Breast epithelium (tissue), 4 donors: Measurements from ENCODE around the gene NECAB3. TPM values are rescaled to one million over a fixed set of nuclear protein-coding genes. Genes with fewer than 3 reads are reported as not detected.

Experiments used
- DNase-seq, 2 donors: peaks; one replicate each; pipeline ENCODE4 v3.0.0-alpha.2; 2019; ENCODE audit warnings: low spot score in 2 of 2
- H3K27ac ChIP-seq, 2 donors: fragments of 200-600 bp; sonication (generic) in 1 of 2; one replicate each; pipeline ENCODE4 v1.5.1; 2016 to 2019; ENCODE audit warnings: mild to moderate bottlenecking in 1 of 2
- H3K27me3 ChIP-seq, 2 donors: fragments of 200-600 bp; sonication (generic) in 1 of 2; one replicate each; pipeline versions ENCODE4 v1.5.1 to v1.6.0; 2017 to 2019; ENCODE audit warnings: control low read depth in 1 of 2, mild to moderate bottlenecking in 1 of 2
- H3K36me3 ChIP-seq: fragments of 200-600 bp; one replicate; pipeline ENCODE4 v1.5.1; 2019
- H3K4me1 ChIP-seq, 2 donors: fragments of 200-600 bp; sonication (generic); one replicate each; pipeline ENCODE4 v1.5.1; 2016 to 2019; ENCODE audit warnings: control low read depth in 1 of 2
- H3K4me3 ChIP-seq, 3 donors: fragments of 200-600 bp; sonication (generic); 1 replicate in 2 of 3; 2 replicates in 1 of 3; pipeline ENCODE4 v1.5.1; 2016 to 2019; ENCODE audit warnings: mild to moderate bottlenecking in 3 of 3, moderate library complexity in 2 of 3
- H3K9me3 ChIP-seq, 2 donors: fragments of 200-600 bp; sonication (generic) in 1 of 2; one replicate each; pipeline ENCODE4 v1.5.1; 2016 to 2019; ENCODE audit warnings: control low read depth in 1 of 2
- CTCF ChIP-seq, 3 donors: fragments of 450-650 bp; IDR thresholded peaks; one replicate each; pipeline ENCODE4 v1.5.1; 2016 to 2017; ENCODE audit warnings: antibody characterized with exemption in 3 of 3, mild to moderate bottlenecking in 3 of 3, moderate library complexity in 3 of 3
- POLR2A ChIP-seq: fragments of 450-650 bp; IDR thresholded peaks from one replicate; pipeline ENCODE4 v1.6.1; 2016; ENCODE audit warnings: antibody characterized with exemption, mild to moderate bottlenecking, moderate library complexity
- POLR2AphosphoS5 ChIP-seq, 3 donors: sonication (generic); formaldehyde crosslinking; IDR thresholded peaks; one replicate each; pipeline ENCODE4 v1.6.1; 2017; ENCODE audit warnings: antibody characterized with exemption in 3 of 3
- intact Hi-C: fragments of 100-400 bp; cut with DNase I; formaldehyde crosslinking; loops from one replicate; pipeline ENCODE4 v1.15.1; 2023; ENCODE audit warnings: low total_unique reads
- total RNA-seq, 3 donors: library from RNA; depleted of rRNA; stranded (reverse); fragments of >200 nt; gene quantifications; one replicate each; pipeline ENCODE4 v1.1.0, GENCODE V29; 2016

The NECAB3 gene
- total RNA-seq, 3 donors from 2014 or later: 23.4 to 37.3 (median 28.5) TPM

- Histone ChIP-seq H3K36me3 (no peaks in the 10 kb centered on the region), H3K9me3 (no peaks in the 10 kb centered on the region), H3K4me1 (peaks cover 0 to 10% of the 10 kb centered on the region in 2 donors), H3K27me3 (no peaks in the 10 kb centered on the region), H3K4me3 (no peak overlapping the region), H3K27ac (no peak overlapping the region)
- intact Hi-C loops: no loop called here
- no peak for DNase-seq
- TF ChIP-seq POLR2AphosphoS5 (IDR thresholded peaks at IDR 0.05): no peak
- no peak for TF ChIP-seq CTCF (IDR thresholded peaks at IDR 0.05)
- TF ChIP-seq POLR2A: no peak
These were observed 28.8 kb downstream of the NECAB3 start for GRCh38 chr20:33645396-33645795.

DNA sequence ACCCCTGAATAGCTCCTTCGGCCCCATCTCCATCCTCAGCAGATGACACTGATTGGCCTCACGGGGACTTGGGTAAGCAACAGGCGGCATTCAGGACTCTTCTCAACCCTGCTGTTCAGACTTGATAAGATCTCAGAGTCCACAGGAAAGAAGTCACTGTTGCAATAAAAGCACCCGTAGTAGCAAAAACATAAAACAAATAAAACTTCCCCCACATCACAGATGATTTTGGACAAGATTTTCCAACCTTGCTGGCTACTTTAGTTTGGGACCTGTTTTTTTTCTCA, 29.2 kb downstream of the NECAB3 start:
- intact Hi-C loops: no loop called here
- H3K4me3 ChIP-seq: no peak overlapping the region
- H3K4me1 ChIP-seq: peaks cover 0 to 10% of the 10 kb centered on the region in 2 donors
- TF ChIP-seq POLR2AphosphoS5 (IDR thresholded peaks at IDR 0.05) (no peak), POLR2A (no peak), CTCF (IDR thresholded peaks at IDR 0.05) (no peak)
- H3K36me3 ChIP-seq: no peaks in the 10 kb centered on the region
- H3K27ac ChIP-seq: no peak overlapping the region
- no peaks in the 10 kb centered on the region for H3K27me3 ChIP-seq
- DNase-seq: no peak
- H3K9me3 ChIP-seq: no peaks in the 10 kb centered on the region

DNA sequence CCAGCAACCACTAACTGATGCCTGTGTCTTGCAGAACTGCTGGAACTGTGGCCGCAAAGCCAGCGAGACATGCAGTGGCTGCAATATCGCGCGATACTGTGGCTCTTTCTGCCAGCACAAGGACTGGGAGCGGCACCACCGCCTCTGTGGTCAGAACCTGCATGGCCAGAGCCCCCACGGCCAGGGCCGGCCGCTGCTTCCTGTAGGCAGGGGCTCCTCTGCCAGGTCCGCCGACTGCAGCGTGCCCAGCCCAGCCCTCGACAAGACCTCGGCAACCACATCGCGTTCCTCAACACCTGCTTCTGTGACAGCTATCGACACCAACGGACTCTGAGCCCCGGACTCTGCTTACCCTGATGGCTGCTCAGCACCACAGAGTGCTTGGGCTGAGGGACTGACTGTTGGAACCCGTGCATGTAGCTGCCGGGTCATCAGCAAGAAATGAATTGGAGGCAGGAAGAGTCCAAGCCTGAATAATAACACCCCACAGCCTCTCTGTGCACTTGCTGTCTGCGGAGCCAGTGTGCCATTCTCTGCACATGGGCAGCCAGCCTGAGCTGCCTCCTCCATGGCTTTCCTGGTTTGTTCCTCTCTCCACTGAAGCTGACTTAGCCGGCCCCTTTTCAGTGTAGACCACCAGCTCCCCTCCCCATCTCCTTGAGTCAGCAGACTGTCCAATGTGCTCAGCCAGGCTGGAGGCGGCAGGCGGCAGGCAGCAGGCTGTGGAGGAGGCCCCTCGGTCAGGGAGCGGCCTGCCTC, 29.7 kb downstream of the NECAB3 start:
- H3K36me3 ChIP-seq: no peaks in the 10 kb centered on the region
- no peak overlapping the region for H3K4me3 ChIP-seq
- intact Hi-C loops: no loop called here
- no peak for DNase-seq
- TF ChIP-seq POLR2AphosphoS5 (IDR thresholded peaks at IDR 0.05): no peak
- no peak for TF ChIP-seq CTCF (IDR thresholded peaks at IDR 0.05)
- TF ChIP-seq POLR2A: no peak
- no peak overlapping the region for H3K27ac ChIP-seq
- peaks cover 0 to 10% of the 10 kb centered on the region in 2 donors for H3K4me1 ChIP-seq
- no peaks in the 10 kb centered on the region for H3K9me3 ChIP-seq
- no peaks in the 10 kb centered on the region for H3K27me3 ChIP-seq

- H3K27ac ChIP-seq: no peak overlapping the region
- no peaks in the 10 kb centered on the region for H3K9me3 ChIP-seq
- no peak overlapping the region for H3K4me3 ChIP-seq
- intact Hi-C loops: no loop called here
- no peaks in the 10 kb centered on the region for H3K4me1 ChIP-seq
- TF ChIP-seq POLR2A (no peak), POLR2AphosphoS5 (IDR thresholded peaks at IDR 0.05) (no peak), CTCF (IDR thresholded peaks at IDR 0.05) (no peak)
- H3K36me3 ChIP-seq: no peaks in the 10 kb centered on the region
- DNase-seq: no peak
- H3K27me3 ChIP-seq: no peaks in the 10 kb centered on the region
These were observed 33.9 kb downstream of the NECAB3 start for GRCh38 chr20:33640287-33640686.

GRCh38 chr20:33636776-33637175, 37.5 kb downstream of the NECAB3 start:
- Histone ChIP-seq H3K4me1 (no peaks in the 10 kb centered on the region), H3K27ac (no peak overlapping the region), H3K36me3 (no peaks in the 10 kb centered on the region), H3K27me3 (no peaks in the 10 kb centered on the region), H3K4me3 (no peak overlapping the region), H3K9me3 (no peaks in the 10 kb centered on the region)
- TF ChIP-seq POLR2AphosphoS5 (IDR thresholded peaks at IDR 0.05): no peak
- no peak for TF ChIP-seq CTCF (IDR thresholded peaks at IDR 0.05)
- no peak for TF ChIP-seq POLR2A
- no peak for DNase-seq
- intact Hi-C loops: no loop called here
